GDM1 (cell line): ENCODE results near the gene DOCK7.
"Not testable (repeated sequence)": the region's sequence is repeated elsewhere in the genome, so short reads cannot be mapped to it uniquely, and the experiment has no call there.

Experiments
- DNase-seq: peaks from one replicate; lab custom pipeline; 2025; lab: John Stamatoyannopoulos, UW

Gene DOCK7

GRCh38 chr1:62528015-62528414, 160.2 kb downstream of the DOCK7 start:
- no peak for DNase-seq

DNA sequence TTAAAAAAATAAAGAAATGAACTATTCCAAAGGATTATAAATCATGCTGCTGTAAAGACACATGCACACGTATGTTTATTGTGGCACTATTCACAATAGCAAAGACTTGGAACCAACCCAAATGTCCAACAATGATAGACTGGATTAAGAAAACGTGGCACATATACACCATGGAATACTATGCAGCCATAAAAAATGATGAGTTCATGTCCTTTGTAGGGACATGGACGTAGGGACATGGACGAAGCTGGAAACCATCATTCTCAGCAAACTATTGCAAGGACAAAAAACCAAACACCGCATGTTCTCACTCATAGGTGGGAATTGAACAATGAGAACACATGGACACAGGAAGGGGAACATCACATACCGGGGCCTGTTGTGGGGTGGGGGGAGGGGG, 160.8 kb downstream of the DOCK7 start:
- DNase-seq = not testable (repeated sequence)

DNA sequence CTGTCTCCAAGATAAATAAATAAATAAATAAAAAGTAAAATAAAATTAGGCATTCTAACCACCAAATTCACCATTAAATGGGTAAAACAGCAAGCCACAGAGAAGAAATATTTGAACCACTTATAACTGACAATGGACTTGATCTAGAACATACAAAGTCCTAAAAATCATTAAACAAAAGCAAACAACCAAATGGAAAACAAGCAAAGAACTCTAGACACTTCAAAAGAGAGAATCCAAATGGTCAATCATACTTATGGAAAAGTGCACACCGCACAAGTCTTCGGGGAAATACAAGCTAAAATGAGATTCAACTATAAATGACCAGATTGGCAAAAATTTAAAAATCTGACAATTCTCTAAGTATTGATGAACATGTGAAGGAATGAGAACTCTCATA, 164.3 kb downstream of the DOCK7 start:
- DNase-seq = no peak

GRCh38 chr1:62516600-62516999, 171.6 kb downstream of the DOCK7 start:
- no peak for DNase-seq

GRCh38 chr1:62514746-62515423, 173.3 kb downstream of the DOCK7 start:
- no peak for DNase-seq

- no peak for DNase-seq
Measured at GRCh38 chr1:62513013-62513412, 175.2 kb downstream of the DOCK7 start.

GRCh38 chr1:62509028-62509427, 179.2 kb downstream of the DOCK7 start:
- DNase-seq = no peak

DNA sequence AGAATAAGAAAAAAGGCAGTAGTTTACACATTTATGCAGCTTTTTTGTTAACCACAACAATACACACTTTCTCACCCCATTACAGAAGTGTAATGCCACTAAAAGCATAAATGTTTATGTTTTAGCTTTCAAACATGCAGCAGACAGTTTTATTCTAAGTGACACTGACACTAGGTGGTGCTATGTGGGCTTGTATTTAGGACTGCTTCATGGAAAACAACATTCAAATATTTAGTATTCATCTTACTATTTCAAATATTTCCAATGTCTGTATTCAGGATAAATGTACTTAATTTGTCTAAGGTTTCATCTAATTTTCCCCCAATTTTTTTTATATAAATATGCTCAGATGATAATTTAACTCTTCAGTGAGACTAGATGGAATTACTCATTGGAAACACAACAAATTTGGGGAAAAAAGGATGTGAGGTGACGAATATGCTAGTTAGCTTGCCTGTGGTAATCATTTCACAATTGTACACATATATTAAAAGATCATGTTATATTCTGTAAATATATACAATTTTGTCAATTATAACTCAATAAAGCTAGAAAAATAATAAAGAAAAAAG, 179.9 kb downstream of the DOCK7 start:
- no peak for DNase-seq

- DNase-seq = no peak
Measured at GRCh38 chr1:62500210-62500609, 188.0 kb downstream of the DOCK7 start.

GRCh38 chr1:62494137-62494536, 194.0 kb downstream of the DOCK7 start:
- no peak for DNase-seq

GRCh38 chr1:62493656-62494055, 194.5 kb downstream of the DOCK7 start:
- DNase-seq = no peak

DNA sequence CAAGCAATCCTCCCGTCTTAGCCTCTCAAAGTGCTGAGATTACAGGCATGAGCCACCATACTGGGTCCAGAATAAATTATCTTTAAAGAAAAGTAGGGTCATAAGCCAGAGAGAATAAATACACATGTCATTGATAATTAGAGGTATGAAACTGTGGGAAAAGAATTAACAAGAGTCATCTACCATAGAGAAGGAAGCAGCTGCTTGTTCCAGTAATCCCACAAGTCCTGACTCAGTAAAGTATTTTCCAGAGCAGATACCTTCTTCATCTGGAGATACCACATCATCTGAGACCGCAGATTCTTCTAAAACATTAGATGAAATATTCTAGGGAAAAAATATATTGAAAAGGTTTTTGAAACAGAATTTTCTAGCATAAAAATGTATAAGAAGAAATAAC, 195.7 kb downstream of the DOCK7 start:
- DNase-seq = no peak

- DNase-seq = no peak
Measured at GRCh38 chr1:62487956-62488355, 200.2 kb downstream of the DOCK7 start.

DNA sequence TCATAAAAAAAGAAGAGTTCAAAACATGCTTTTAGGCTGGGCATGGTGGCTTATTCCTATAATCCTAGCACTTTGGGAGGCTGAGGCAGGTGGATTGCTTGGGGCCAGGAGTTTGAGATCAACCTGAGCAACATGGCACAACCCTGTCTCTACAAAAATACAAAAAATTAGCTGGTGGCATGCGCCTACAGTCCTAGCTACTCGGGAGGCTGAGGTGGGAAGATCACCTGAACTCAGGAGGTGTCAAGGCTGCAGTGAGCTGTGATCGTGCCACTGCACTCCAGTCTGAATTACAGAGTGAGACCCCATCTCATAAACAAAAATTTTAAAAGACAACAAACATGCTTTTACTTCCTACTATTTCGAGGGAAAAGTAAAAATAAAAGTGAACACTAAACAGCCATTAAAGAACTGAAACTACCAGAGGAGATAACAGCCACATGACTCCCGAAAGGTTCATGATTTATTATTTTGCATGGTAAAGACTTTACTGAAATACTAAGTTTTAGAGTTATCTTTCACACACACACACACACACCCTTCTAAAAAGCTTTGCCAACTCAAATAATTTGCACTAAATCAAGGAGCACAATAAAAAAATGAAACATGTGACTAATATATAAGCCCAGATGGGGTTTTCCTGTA, 203.2 kb downstream of the DOCK7 start:
- DNase-seq = no peak

GRCh38 chr1:62481681-62482080, 206.5 kb downstream of the DOCK7 start:
- no peak for DNase-seq

DNA sequence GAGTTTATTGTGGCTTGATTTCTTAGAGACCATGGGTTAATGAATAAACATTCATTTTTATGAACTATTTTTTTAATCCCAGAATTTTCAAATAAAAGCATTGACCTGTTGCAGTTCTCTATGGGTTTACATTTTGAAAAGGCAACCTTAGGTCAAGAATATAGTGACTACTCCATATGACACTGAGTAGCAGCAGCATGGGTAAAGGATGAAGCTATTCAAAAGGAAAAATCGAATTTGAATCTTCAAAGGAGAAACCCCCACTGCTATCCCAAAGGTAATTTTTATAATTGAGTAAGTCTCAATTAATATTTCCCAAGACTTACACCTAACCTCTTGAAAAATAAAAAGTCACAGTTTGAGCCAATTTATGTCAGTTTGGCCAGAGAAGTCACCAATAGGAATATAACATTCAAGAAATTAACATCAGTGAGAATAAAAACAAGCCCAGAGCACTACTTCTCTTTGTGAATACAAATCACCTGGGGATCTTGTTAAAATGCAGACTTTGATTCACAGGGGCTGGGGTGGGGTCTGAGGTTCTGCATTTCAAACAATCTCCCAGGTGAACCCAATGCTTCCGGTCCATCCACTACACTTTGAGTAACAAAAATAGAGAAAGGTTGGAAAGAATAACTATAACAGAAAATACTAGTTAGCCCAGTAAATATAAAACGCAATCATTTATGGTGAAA, 211.5 kb downstream of the DOCK7 start:
- no peak for DNase-seq

GRCh38 chr1:62467092-62467491, 221.1 kb downstream of the DOCK7 start:
- DNase-seq = no peak

DNA sequence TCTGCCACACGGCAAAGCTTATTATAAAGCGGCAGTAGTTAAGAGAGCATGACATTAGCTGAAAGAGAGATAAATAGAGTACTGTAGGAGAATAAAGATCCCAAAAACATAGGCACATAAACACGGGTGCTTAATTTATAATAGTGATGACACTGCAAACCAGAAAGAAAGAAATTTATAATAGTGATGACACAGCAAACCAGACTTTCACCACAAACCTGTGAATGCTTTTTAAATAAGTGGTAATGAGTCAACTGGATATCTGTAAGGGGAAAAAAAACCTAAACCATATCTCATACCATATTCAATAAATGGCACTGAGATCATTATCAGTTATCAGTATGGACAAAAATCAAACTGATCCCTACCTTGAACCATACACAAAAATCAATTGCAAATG, 225.8 kb downstream of the DOCK7 start:
- DNase-seq = no peak

- DNase-seq = no peak
Measured at GRCh38 chr1:62457955-62458354, 230.2 kb downstream of the DOCK7 start.

DNA sequence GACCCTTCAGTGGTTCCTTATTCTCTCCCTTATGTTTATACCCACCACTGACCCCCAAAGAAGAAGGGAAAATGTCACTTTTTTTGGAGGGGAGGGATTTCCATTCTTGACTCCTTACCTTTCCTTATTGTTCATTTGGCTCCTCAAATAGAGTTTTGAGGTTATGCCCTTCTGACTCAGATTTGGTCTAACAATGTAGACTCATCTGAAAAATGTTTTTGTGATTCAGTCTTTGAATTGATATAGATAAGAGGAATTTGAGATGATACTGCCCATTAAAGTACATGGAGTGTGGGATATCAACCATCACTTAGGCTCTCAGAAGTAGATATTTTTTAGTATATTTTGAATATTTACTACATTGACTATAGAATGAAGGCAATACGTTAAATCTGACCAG, 235.2 kb downstream of the DOCK7 start:
- no peak for DNase-seq

GRCh38 chr1:62450301-62450700, 237.9 kb downstream of the DOCK7 start:
- no peak for DNase-seq

GRCh38 chr1:62448221-62448933, 239.8 kb downstream of the DOCK7 start:
- no peak for DNase-seq
